Esophagus squamous epithelium (tissue), 5 donors: ENCODE data around the gene RET. TPM values are rescaled to one million over a fixed set of nuclear protein-coding genes. Genes with fewer than 3 reads are reported as not detected.

Source experiments
- DNase-seq: peaks from one replicate; lab custom pipeline; 2025; lab: John Stamatoyannopoulos, UW
- H3K27ac ChIP-seq, 4 donors: fragments of 200-600 bp; sonication (generic); one replicate each; pipeline ENCODE4 v1.5.1; 2016 to 2019; ENCODE audit warnings: mild to moderate bottlenecking in 1 of 4
- H3K27me3 ChIP-seq, 4 donors: fragments of 200-600 bp; sonication (generic); 1 replicate in 3 of 4; 2 replicates in 1 of 4; pipeline versions ENCODE4 v1.5.1 to v1.6.0; 2017 to 2021; ENCODE audit warnings: antibody characterized with exemption in 1 of 4
- H3K36me3 ChIP-seq, 3 donors: fragments of 200-600 bp; sonication (generic); one replicate each; pipeline ENCODE4 v1.5.1; 2016 to 2019
- H3K4me1 ChIP-seq, 3 donors: fragments of 200-600 bp; sonication (generic); one replicate each; pipeline ENCODE4 v1.5.1; 2017 to 2019
- H3K4me3 ChIP-seq, 4 donors: fragments of 200-600 bp; sonication (generic); 1 replicate in 3 of 4; 2 replicates in 1 of 4; pipeline ENCODE4 v1.5.1; 2016 to 2019; ENCODE audit warnings: mild to moderate bottlenecking in 2 of 4, moderate library complexity in 1 of 4
- H3K9me3 ChIP-seq, 3 donors: fragments of 200-600 bp; sonication (generic); one replicate each; pipeline ENCODE4 v1.5.1; 2016 to 2019
- CTCF ChIP-seq, 6 experiments: fragments of 450-650 bp in 4 of 6; fragments of 200-600 bp in 2 of 6; sonication (generic) in 2 of 6; IDR thresholded peaks; one replicate each; pipeline ENCODE4 v1.5.1; 2016 to 2019; ENCODE audit warnings: antibody characterized with exemption in 6 of 6, mild to moderate bottlenecking in 4 of 6, moderate library complexity in 4 of 6
- POLR2A ChIP-seq, 4 donors: fragments of 450-650 bp; IDR thresholded peaks; one replicate each; pipeline ENCODE4 v1.6.1; 2017; ENCODE audit warnings: antibody characterized with exemption in 4 of 4, mild to moderate bottlenecking in 4 of 4, moderate library complexity in 3 of 4
- WGBS, 2 donors: methylation state at CpG; one replicate each; pipeline ENCODE4 v1.1.5; 2018; 5-methylcytosine and 5-hydroxymethylcytosine counted together
- intact Hi-C: fragments of 100-400 bp; cut with DNase I; formaldehyde crosslinking; loops from one replicate; pipeline ENCODE4 v1.15.0; 2022
- total RNA-seq, 4 donors: library from RNA; depleted of rRNA; stranded (reverse); fragments of >200 nt; gene quantifications; one replicate each; pipeline ENCODE4 v1.1.0, GENCODE V29; 2016
- donor health status: DM: yes; HTN: yes; CAD: no.

The RET gene
- total RNA-seq, 4 donors from 2014 or later, result 0.04 to 0.19 (median 0.11) TPM

GRCh38 chr10:43077421-43078171 is 727 bp downstream of the RET start:
- peaks cover 7 to 31% (median 17%) of the 10 kb centered on the region in 3 donors for H3K4me1 ChIP-seq
- peak overlapping the region; percentile 33 to 68 (median 46) for H3K4me3 ChIP-seq
- no peaks in the 10 kb centered on the region for H3K36me3 ChIP-seq
- no peaks in the 10 kb centered on the region for H3K9me3 ChIP-seq
- DNase-seq, result no peak
- TF ChIP-seq POLR2A (IDR thresholded peaks at IDR 0.05), result no peak
- no peak for TF ChIP-seq CTCF (IDR thresholded peaks at IDR 0.05)
- H3K27me3 ChIP-seq, result peaks cover 0 to 100% (median 0%) of the 10 kb centered on the region in 4 donors
- intact Hi-C loops, result no loop called here
- WGBS, 2 donors, result 0% methylated on average over 2 of the region's 72 CpGs; no CpG with 5 or more reads in 1 of the 2 donors
- no peak overlapping the region for H3K27ac ChIP-seq

- H3K27me3 ChIP-seq, result peaks cover 0 to 100% (median 0%) of the 10 kb centered on the region in 4 donors
- peaks cover 7 to 31% (median 17%) of the 10 kb centered on the region in 3 donors for H3K4me1 ChIP-seq
- no peaks in the 10 kb centered on the region for H3K36me3 ChIP-seq
- 82 to 83% methylated on average over 3 to 4 of the region's 14 CpGs for WGBS, 2 donors
- peak overlapping the region in 1 of 4 donors; percentile 54 for H3K4me3 ChIP-seq
- no peaks in the 10 kb centered on the region for H3K9me3 ChIP-seq
- H3K27ac ChIP-seq, result no peak overlapping the region
- intact Hi-C loops, result no loop called here
- DNase-seq, result no peak
- no peak for TF ChIP-seq CTCF (IDR thresholded peaks at IDR 0.05)
- no peak for TF ChIP-seq POLR2A (IDR thresholded peaks at IDR 0.05)
These were observed 1.5 kb downstream of the RET start for GRCh38 chr10:43078175-43078985.

GRCh38 chr10:43078986-43079273 is 2.1 kb downstream of the RET start:
- TF ChIP-seq POLR2A (IDR thresholded peaks at IDR 0.05), result no peak
- TF ChIP-seq CTCF (IDR thresholded peaks at IDR 0.05), result peak in 4 of 6 experiments; percentile 17 to 49 (median 28)
- intact Hi-C loops, result no loop called here
- no peak overlapping the region for H3K27ac ChIP-seq
- H3K4me1 ChIP-seq, result peaks cover 7 to 31% (median 17%) of the 10 kb centered on the region in 3 donors
- WGBS, 2 donors, result 28% methylated on average over 3 of the region's 10 CpGs; no CpG with 5 or more reads in 1 of the 2 donors
- DNase-seq, result no peak
- peaks cover 0 to 95% (median 0%) of the 10 kb centered on the region in 4 donors for H3K27me3 ChIP-seq
- H3K36me3 ChIP-seq, result no peaks in the 10 kb centered on the region
- no peaks in the 10 kb centered on the region for H3K9me3 ChIP-seq
- H3K4me3 ChIP-seq, result no peak overlapping the region

- Histone ChIP-seq H3K4me3 (no peak overlapping the region), H3K27me3 (peaks cover 0 to 86% (median 0%) of the 10 kb centered on the region in 4 donors), H3K4me1 (peaks cover 7 to 31% (median 17%) of the 10 kb centered on the region in 3 donors), H3K36me3 (no peaks in the 10 kb centered on the region), H3K27ac (no peak overlapping the region), H3K9me3 (no peaks in the 10 kb centered on the region)
- intact Hi-C loops, result no loop called here
- WGBS, 2 donors, result 56 to 80% methylated on average over 3 of the region's 3 CpGs
- TF ChIP-seq CTCF (IDR thresholded peaks at IDR 0.05) (no peak), POLR2A (IDR thresholded peaks at IDR 0.05) (no peak)
- DNase-seq, result no peak
These were observed 3.0 kb downstream of the RET start for GRCh38 chr10:43079856-43080255.

GRCh38 chr10:43082087-43082486 is 5.2 kb downstream of the RET start:
- no peaks in the 10 kb centered on the region for H3K9me3 ChIP-seq
- H3K4me1 ChIP-seq, result peaks cover 4 to 15% (median 8%) of the 10 kb centered on the region in 3 donors
- intact Hi-C loops, result no loop called here
- WGBS, 2 donors, result 86% methylated on average over 3 of the region's 4 CpGs; no CpG with 5 or more reads in 1 of the 2 donors
- DNase-seq, result no peak
- no peak overlapping the region for H3K4me3 ChIP-seq
- H3K36me3 ChIP-seq, result no peaks in the 10 kb centered on the region
- peaks cover 0 to 64% (median 0%) of the 10 kb centered on the region in 4 donors for H3K27me3 ChIP-seq
- no peak for TF ChIP-seq CTCF (IDR thresholded peaks at IDR 0.05)
- TF ChIP-seq POLR2A (IDR thresholded peaks at IDR 0.05), result no peak
- H3K27ac ChIP-seq, result no peak overlapping the region
